Endodermal cell (in vitro differentiated cells): ENCODE data around the gene GRIA4. TPM values are rescaled to one million over a fixed set of nuclear protein-coding genes. Genes with fewer than 3 reads are reported as not detected.

ENCODE experiments used
- DNase-seq: peaks from one replicate; pipeline ENCODE4 v3.0.0-alpha.2; 2017
- H3K27ac ChIP-seq: 2 replicates; pipeline ENCODE4 v1.5.1; 2013; ENCODE audit warnings: mild to moderate bottlenecking, low read depth, low read length, moderate library complexity
- H3K27me3 ChIP-seq: 2 replicates; pipeline ENCODE4 v1.6.1; 2013; ENCODE audit warnings: mild to moderate bottlenecking, low read length, moderate library complexity; ENCODE audit not compliant: insufficient read depth, control insufficient read depth, poor library complexity, severe bottlenecking
- H3K36me3 ChIP-seq: 2 replicates; pipeline ENCODE4 v1.7.0; 2013; ENCODE audit warnings: mild to moderate bottlenecking, low read length, moderate library complexity; ENCODE audit not compliant: control insufficient read depth, insufficient read depth
- H3K4me1 ChIP-seq: one replicate; pipeline ENCODE4 v1.7.0; 2013; ENCODE audit warnings: low read length; ENCODE audit not compliant: control insufficient read depth, insufficient read depth
- H3K4me3 ChIP-seq: 2 replicates; pipeline ENCODE4 v1.5.1; 2013; ENCODE audit warnings: mild to moderate bottlenecking, low read length, moderate library complexity
- H3K9ac ChIP-seq: 2 replicates; pipeline ENCODE4 v1.6.1; 2013; ENCODE audit warnings: mild to moderate bottlenecking, low read length, moderate library complexity; ENCODE audit not compliant: poor library complexity, severe bottlenecking; ENCODE audit errors: extremely low read depth
- H3K9me3 ChIP-seq: 2 replicates; pipeline ENCODE4 v1.6.1; 2013; ENCODE audit warnings: mild to moderate bottlenecking, low read length, moderate library complexity; ENCODE audit not compliant: control insufficient read depth
- H3K27ac Mint-ChIP-seq: 2 replicates; pipeline ENCODE4 v1.8.0; 2020; ENCODE audit warnings: mixed read lengths
- H3K27me3 Mint-ChIP-seq: 2 replicates; pipeline ENCODE4 v1.8.0; 2021; ENCODE audit warnings: mild to moderate bottlenecking, mixed read lengths; ENCODE audit not compliant: insufficient read depth
- H3K36me3 Mint-ChIP-seq: 2 replicates; pipeline ENCODE4 v1.8.0; 2020; ENCODE audit warnings: low read depth, mixed read lengths
- H3K4me1 Mint-ChIP-seq: 2 replicates; pipeline ENCODE4 v1.8.0; 2020; ENCODE audit warnings: mixed read lengths
- H3K4me3 Mint-ChIP-seq: 2 replicates; pipeline ENCODE4 v1.8.0; 2020; ENCODE audit warnings: mild to moderate bottlenecking, moderate library complexity, mixed read lengths
- H3K9me3 Mint-ChIP-seq: 2 replicates; pipeline ENCODE4 v1.8.0; 2020; ENCODE audit warnings: mild to moderate bottlenecking, mixed read lengths
- WGBS, 2 experiments: methylation state at CpG; one replicate each; pipeline versions ENCODE4 v1.1.5 to v1.1.7; 2013; ENCODE audit warnings: missing lambda C conversion rate in 2 of 2, mixed read lengths in 1 of 2; ENCODE audit not compliant: insufficient coverage in 1 of 2, insufficient read length in 1 of 2; 5-methylcytosine and 5-hydroxymethylcytosine counted together
- total RNA-seq, 2 donors: library from RNA; stranded (reverse); fragmentation: NEBNext Ultra II Directional in 1 of 2; extraction: Animal tissue kit (Norgen Biotek cat#: 25700) in 1 of 2; gene quantifications; 2 replicates in 1 of 2; 3 replicates in 1 of 2; pipeline ENCODE4 v1.2.1, GENCODE V29; 2021
- TF ChIP-seq, protein P1 (sequence below): fragments of 200-600 bp; sonication (generic); conservative IDR thresholded peaks from 2 replicates; pipeline ENCODE4 v1.5.0; 2021; ENCODE audit warnings: antibody characterized with exemption, mild to moderate bottlenecking

The GRIA4 gene
- total RNA-seq, 2 donors from 2014 or later = 0.18 to 0.37 TPM

- 80 to 90% methylated on average over 1 to 3 of the region's 3 CpGs for WGBS, 2 experiments
- DNase-seq = no peak
- H3K27ac Mint-ChIP-seq = no peak overlapping the region
- Histone ChIP-seq H3K27me3 (no peaks in the 10 kb centered on the region), H3K4me3 (no peak overlapping the region), H3K9me3 (no peaks in the 10 kb centered on the region), H3K36me3 (no peaks in the 10 kb centered on the region), H3K4me1 (no peaks in the 10 kb centered on the region), H3K9ac (no peak overlapping the region), H3K27ac (no peak overlapping the region)
- H3K36me3 Mint-ChIP-seq = no peaks in the 10 kb centered on the region
- no peaks in the 10 kb centered on the region for H3K9me3 Mint-ChIP-seq
- no peaks in the 10 kb centered on the region for H3K4me1 Mint-ChIP-seq
- TF ChIP-seq, protein P1, sequence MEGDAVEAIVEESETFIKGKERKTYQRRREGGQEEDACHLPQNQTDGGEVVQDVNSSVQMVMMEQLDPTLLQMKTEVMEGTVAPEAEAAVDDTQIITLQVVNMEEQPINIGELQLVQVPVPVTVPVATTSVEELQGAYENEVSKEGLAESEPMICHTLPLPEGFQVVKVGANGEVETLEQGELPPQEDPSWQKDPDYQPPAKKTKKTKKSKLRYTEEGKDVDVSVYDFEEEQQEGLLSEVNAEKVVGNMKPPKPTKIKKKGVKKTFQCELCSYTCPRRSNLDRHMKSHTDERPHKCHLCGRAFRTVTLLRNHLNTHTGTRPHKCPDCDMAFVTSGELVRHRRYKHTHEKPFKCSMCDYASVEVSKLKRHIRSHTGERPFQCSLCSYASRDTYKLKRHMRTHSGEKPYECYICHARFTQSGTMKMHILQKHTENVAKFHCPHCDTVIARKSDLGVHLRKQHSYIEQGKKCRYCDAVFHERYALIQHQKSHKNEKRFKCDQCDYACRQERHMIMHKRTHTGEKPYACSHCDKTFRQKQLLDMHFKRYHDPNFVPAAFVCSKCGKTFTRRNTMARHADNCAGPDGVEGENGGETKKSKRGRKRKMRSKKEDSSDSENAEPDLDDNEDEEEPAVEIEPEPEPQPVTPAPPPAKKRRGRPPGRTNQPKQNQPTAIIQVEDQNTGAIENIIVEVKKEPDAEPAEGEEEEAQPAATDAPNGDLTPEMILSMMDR = no peak
- no peaks in the 10 kb centered on the region for H3K27me3 Mint-ChIP-seq
- H3K4me3 Mint-ChIP-seq = no peak overlapping the region
Observed at GRCh38 chr11:105852403-105852802, 242.5 kb downstream of the GRIA4 start.

DNA sequence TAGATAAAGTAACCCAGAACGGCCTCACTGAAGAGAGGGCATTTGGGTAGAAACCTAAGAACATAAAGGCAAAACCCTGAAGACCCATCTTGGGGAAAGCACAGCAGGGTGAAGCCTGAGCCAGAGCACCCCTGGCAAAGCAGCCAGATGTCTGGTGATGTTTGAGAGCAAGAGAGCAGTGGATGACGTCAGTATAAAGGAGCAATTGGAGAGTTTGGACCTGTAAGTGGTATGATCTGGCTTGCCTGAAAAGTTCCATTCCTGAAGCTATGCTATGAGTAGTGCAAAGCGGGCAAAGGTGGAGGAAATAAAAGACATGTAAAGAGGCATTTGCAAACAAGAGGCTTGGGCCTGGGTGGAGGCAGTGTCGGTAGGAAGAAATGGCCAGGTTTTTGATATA lies 244.4 kb downstream of the GRIA4 start:
- H3K9ac ChIP-seq = no peak overlapping the region
- H3K4me3 Mint-ChIP-seq = no peak overlapping the region
- no peaks in the 10 kb centered on the region for H3K36me3 Mint-ChIP-seq
- no peaks in the 10 kb centered on the region for H3K27me3 Mint-ChIP-seq
- no peaks in the 10 kb centered on the region for H3K36me3 ChIP-seq
- no peaks in the 10 kb centered on the region for H3K9me3 Mint-ChIP-seq
- no peaks in the 10 kb centered on the region for H3K27me3 ChIP-seq
- DNase-seq = no peak
- H3K4me1 ChIP-seq = no peaks in the 10 kb centered on the region
- TF ChIP-seq, protein P1 = no peak
- H3K9me3 ChIP-seq = no peaks in the 10 kb centered on the region
- WGBS, 2 experiments = 88 to 98% methylated on average over 4 of the region's 4 CpGs
- H3K4me1 Mint-ChIP-seq = no peaks in the 10 kb centered on the region
- no peak overlapping the region for H3K4me3 ChIP-seq
- no peak overlapping the region for H3K27ac ChIP-seq
- H3K27ac Mint-ChIP-seq = no peak overlapping the region

DNA sequence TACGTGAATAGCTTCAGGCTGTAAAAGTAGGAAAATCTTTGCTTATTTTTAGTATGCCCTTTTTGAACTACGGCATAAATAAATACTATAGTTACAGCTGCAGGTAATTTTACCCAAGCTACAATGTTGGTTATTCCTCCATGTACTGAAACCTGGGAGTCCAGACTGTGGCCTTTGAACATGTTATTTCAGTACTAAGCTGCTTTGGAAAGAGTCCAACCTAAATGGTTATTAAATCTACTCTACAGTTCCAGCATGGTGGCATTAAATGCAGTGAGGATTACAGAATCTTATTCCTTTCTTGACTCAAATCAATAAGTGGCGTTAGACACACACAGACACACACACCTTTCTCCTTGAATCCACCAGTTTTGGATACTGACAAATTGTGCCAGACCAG lies 247.1 kb downstream of the GRIA4 start:
- Histone ChIP-seq H3K36me3 (no peaks in the 10 kb centered on the region), H3K9me3 (no peaks in the 10 kb centered on the region), H3K27me3 (no peaks in the 10 kb centered on the region), H3K4me1 (no peaks in the 10 kb centered on the region), H3K27ac (no peak overlapping the region), H3K9ac (no peak overlapping the region), H3K4me3 (no peak overlapping the region)
- H3K27ac Mint-ChIP-seq = no peak overlapping the region
- H3K4me1 Mint-ChIP-seq = peaks cover 2% of the 10 kb centered on the region
- no peak overlapping the region for H3K4me3 Mint-ChIP-seq
- WGBS, 2 experiments = 94 to 95% methylated on average over 2 to 3 of the region's 3 CpGs
- DNase-seq = no peak
- TF ChIP-seq, protein P1 = no peak
- no peaks in the 10 kb centered on the region for H3K36me3 Mint-ChIP-seq
- H3K27me3 Mint-ChIP-seq = no peaks in the 10 kb centered on the region
- H3K9me3 Mint-ChIP-seq = no peaks in the 10 kb centered on the region
